K562 treated with DMSO at 1 percent for 24 hours (cell line): ENCODE results near the gene AQP3. TPM values are rescaled to one million over a fixed set of nuclear protein-coding genes. Genes with fewer than 3 reads are reported as not detected.

Source experiments
- total RNA-seq: library from RNA; unstranded; fragments of 300-600 nt; gene quantifications from 2 replicates; pipeline ENCODE4 v1.2.3, GENCODE V29; 2022; ENCODE audit warnings: low read depth; ENCODE audit not compliant: insufficient read depth

The AQP3 gene
- total RNA-seq, result 18.1 and 21.1 TPM in 2 replicates

DNA sequence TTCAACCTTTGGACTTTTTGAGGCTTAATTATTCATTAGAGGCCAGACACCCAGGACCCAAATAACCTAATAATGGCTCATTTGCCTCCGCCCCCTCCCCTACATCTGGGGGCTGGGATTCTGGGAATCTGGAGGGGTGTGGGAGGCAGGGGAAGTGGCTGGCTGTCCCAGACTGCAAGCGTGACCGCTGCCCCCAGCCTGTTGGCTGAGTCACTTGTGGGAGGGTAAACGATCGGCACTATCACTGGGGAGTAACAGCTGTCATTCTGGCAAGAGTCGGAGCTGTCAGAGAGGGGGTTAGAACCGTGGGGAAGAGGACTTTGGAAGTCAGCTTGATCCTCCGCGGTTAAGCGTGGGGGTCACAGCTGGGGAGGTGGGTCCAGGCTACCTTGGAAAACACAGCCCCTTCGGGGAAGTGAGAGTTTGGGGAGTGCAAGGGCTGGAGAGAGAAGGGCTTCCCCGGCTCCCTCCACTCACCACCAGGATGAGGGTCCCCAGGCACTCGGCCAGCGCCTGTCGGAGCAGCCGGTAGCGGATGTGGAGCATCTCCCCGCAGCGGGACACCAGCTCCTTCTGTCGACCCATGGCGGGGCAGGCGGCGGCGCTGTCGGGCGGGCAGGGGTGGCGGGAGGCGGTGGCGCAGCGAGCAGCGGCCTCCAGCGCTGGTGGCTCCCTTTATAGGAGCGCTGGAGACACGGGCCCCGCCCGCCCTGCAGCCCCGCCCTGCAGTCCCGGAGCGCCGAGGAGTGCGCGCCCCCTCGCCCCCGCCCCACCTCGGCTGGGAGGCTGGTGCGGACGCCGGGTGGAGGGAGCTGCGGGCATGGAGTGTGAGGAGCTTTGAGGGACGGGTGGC lies at the start of gene AQP3:
AQP3 (minus strand) TSS at position 648 of the 853 bp plus-strand sequence; CDS start at position 585, 63 bp downstream.

DNA sequence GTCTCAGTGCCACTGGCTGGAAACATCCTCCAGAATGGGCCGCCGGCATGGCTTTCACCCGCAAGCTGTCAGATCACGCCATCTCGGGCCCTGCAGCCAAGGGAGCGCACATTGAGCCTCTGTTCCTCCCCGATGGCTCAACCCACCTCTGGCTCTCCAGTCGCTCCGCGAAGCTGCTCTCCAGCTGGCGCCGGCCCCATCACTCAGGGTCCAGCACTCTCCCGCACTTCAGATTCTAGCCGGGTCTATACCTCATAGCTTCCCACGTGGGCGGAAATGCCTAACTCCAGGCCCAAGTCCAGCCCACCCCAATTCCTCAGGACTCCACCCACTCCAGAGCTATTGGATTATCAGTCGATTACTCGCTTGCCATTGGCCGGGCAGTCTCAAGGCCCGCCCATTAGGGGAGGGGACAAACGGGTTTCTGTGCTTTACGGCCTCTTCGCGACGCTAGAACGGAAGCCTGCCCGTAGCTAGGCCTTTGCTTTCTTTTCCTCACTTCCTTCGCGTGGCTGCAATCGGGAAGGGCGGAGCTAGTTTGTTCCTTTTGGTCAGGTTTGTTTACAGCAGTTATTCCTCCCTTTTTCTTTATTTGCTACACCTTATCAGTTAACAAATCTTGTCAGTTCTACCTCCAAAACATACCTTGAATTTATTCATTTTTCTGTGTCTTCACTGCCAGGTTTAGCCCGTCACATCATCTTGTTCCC lies 26.4 kb upstream of the AQP3 start, which contains the start of gene NOL6:
NOL6 (minus strand) TSS at position 282 of the 710 bp plus-strand sequence; CDS start at position 200, 82 bp downstream.

DNA sequence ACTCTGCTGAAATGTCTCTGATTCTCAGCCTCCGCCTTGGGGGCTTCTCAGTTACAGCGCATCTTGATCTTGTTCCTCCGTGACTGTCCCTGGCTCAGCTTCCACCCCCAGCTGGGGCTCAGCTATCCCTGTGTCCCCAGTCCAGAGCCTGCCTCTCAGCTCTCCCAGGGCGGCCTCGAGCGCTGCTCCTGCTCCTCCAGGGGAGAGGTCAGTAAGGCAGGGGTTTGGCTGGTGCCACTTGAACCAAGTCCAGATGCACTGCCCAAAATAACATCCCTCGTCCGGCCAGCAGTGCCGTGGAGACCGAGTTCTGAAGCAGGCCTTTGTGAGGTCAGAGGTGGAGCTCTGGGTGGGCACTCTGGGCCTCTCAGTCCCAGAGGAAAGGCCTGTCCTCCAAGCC lies 45.0 kb downstream of the AQP3 start, which contains the start of gene AQP7:
AQP7 (minus strand) TSS at position 198 of the 400 bp plus-strand sequence. CDS start 1,306 bp downstream, outside the sequence.

Other genes with a start within 250 kb of the AQP3 start
- gene SPINK4, start 207.4 kb downstream of the AQP3 start, total RNA-seq, result 7.5 and 8.7 TPM in 2 replicates
- 102 and 116 TPM in 2 replicates for gene BAG1, start 182.9 kb downstream of the AQP3 start, total RNA-seq
- 43.9 and 51.5 TPM in 2 replicates for gene CHMP5, start 182.5 kb downstream of the AQP3 start, total RNA-seq
- 15.3 and 15.6 TPM in 2 replicates for gene NFX1, start 157.1 kb downstream of the AQP3 start, total RNA-seq
- gene AQP7, start 45.0 kb downstream of the AQP3 start, total RNA-seq, result not detected in 2 replicates
- 16.6 and 20.0 TPM in 2 replicates for gene NOL6, start 26.3 kb upstream of the AQP3 start, total RNA-seq
- 0.82 and 1.4 TPM in 2 replicates for gene ANKRD18B, start 76.7 kb upstream of the AQP3 start, total RNA-seq